Naive thymus-derived CD8-positive, alpha-beta T cell (primary cell): ENCODE results near the gene B4GALT5. TPM values are rescaled to one million over a fixed set of nuclear protein-coding genes. Genes with fewer than 3 reads are reported as not detected.
"Not testable (repeated sequence)": the region's sequence is repeated elsewhere in the genome, so short reads cannot be mapped to it uniquely, and the experiment has no call there.

ENCODE experiments used
- ATAC-seq, 2 donors: fragments of 150-1000 bp; cut with Tn5 transposase in 1 of 2; sonication (Bioruptor Pico), chemical (Tn5 transposase) in 1 of 2; 1 replicate in 1 of 2; 2 replicates in 1 of 2; pipeline ENCODE4 v1.10.0; 2021; ENCODE audit warnings: mild to moderate bottlenecking in 2 of 2, moderate library complexity in 2 of 2
- POLR2A ChIA-PET: fragments of 350-600 bp; sonication (Branson Sonifier 250); formaldehyde crosslinking; loops from one replicate; lab custom pipeline; 2021; ENCODE audit warnings: antibody characterized with exemption; lab: Charles Lee
- DNase-seq, 10 donors: peaks; one replicate each; pipeline versions ENCODE4 v3.0.0 to v3.0.0-alpha.2; 2020 to 2022
- H3K27ac Mint-ChIP-seq, 10 donors: one replicate each; pipeline ENCODE4 v1.8.0; 2020 to 2022; ENCODE audit warnings: mild to moderate bottlenecking in 10 of 10, mixed read lengths in 10 of 10, moderate library complexity in 4 of 10, inconsistent platforms in 1 of 10
- H3K27me3 Mint-ChIP-seq, 5 donors: one replicate each; pipeline ENCODE4 v1.8.0; 2021 to 2022; ENCODE audit warnings: mixed read lengths in 5 of 5
- H3K36me3 Mint-ChIP-seq, 3 donors: one replicate each; pipeline ENCODE4 v1.8.0; 2020 to 2022; ENCODE audit warnings: mixed read lengths in 3 of 3, mild to moderate bottlenecking in 2 of 3, inconsistent platforms in 1 of 3
- H3K4me1 Mint-ChIP-seq, 4 donors: one replicate each; pipeline ENCODE4 v1.8.0; 2021 to 2022; ENCODE audit warnings: mixed read lengths in 4 of 4
- H3K4me3 Mint-ChIP-seq, 10 donors: one replicate each; pipeline ENCODE4 v1.8.0; 2020 to 2022; ENCODE audit warnings: mild to moderate bottlenecking in 10 of 10, mixed read lengths in 10 of 10, moderate library complexity in 6 of 10, inconsistent platforms in 1 of 10
- H3K9me3 Mint-ChIP-seq, 9 donors: one replicate each; pipeline ENCODE4 v1.8.0; 2020 to 2022; ENCODE audit warnings: mixed read lengths in 9 of 9, mild to moderate bottlenecking in 3 of 9, inconsistent platforms in 1 of 9, moderate library complexity in 1 of 9
- polyA plus RNA-seq, 3 donors: library from polyadenylated mRNA; unstranded; fragments of 300-500 nt; fragmentation: Illumina TruSeq; gene quantifications; one replicate each; pipeline ENCODE4 v1.2.3, GENCODE V29; 2021
- total RNA-seq, 8 experiments: library from RNA in 2 of 8; stranded (reverse) in 2 of 8; gene quantifications; one replicate each; pipeline ENCODE4 v1.2.3 and lab custom pipeline; 2021 to 2026

Gene B4GALT5
- total and polyA plus RNA-seq, 5 experiments from 2014 or later = 0.34 to 6.8 (median 1.4) TPM

DNA sequence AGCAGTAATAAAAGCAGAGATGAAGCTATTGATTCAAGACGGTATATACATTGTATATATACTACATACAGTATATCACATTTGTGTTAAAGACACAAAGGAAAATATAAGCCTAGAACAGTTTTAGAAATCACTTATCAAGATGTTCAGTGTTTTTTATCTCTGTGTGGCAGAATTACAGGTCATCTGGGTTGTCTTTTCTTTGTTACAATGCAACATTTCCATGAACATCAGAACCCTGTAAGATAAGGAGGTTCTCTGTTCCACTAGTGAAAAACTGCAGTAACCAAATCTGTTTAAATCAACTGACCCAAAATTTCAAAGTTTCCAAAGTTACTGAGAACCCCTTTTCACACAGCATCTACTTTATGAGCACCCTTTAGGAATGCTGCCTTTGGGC is 42.2 kb downstream of the B4GALT5 start:
- POLR2A ChIA-PET = interaction anchor here (0.6 kb wide), 1 partner anchor 138 kb away, joined by 3 read pairs; no protein-coding TSS in a partner anchor

DNA sequence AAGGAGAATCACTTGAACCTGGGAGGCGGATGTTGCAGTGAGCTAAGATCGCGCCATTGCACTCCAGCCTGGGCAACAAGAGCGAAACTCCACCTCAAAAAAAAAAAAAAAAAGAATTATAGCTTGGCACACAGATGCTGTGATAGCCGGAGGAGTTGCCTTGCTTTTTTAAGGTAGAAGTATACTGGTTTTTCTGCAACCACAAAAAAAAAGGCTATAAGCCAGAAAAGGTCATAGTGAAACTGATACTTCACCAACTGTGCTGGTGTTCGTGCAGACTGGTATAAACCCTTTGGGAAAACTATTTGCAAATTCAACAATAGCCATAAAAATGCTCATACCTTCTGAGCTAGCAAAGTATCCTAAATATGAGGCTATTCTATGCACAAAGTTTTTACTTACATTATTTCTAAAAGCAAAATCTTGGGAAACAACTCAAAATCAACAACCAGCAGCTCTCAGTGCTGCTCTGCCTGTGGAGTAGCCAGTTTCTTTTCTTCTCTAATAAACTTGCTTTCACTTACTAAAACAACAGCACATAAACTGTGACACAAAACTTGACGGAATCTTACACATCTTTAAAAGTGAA is 44.0 kb downstream of the B4GALT5 start:
- Mint-ChIP-seq H3K9me3 (no peaks in the 10 kb centered on the region), H3K4me1 (peaks cover 20 to 72% (median 43%) of the 10 kb centered on the region in 4 donors), H3K36me3 (peaks cover 0 to 2% (median 0%) of the 10 kb centered on the region in 3 donors), H3K27me3 (no peaks in the 10 kb centered on the region), H3K4me3 (peak overlapping the region; percentile 13 to 73 (median 46)), H3K27ac (peak overlapping the region in 5 of 10 donors; percentile 30 to 91 (median 64))
- POLR2A ChIA-PET = no interaction called here
- peak in 1 of 2 donors; percentile 51 for ATAC-seq
- peak in 3 of 10 donors; percentile 4 to 35 (median 6) for DNase-seq

More for the DNA sequence above, 42.2 kb downstream of the B4GALT5 start:
- peaks cover 0 to 2% (median 0%) of the 10 kb centered on the region in 3 donors for H3K36me3 Mint-ChIP-seq
- H3K4me1 Mint-ChIP-seq = peaks cover 20 to 79% (median 43%) of the 10 kb centered on the region in 4 donors
- H3K27me3 Mint-ChIP-seq = no peaks in the 10 kb centered on the region
- DNase-seq = no peak
- no peak overlapping the region for H3K4me3 Mint-ChIP-seq
- ATAC-seq = no peak
- H3K9me3 Mint-ChIP-seq = no peaks in the 10 kb centered on the region
- H3K27ac Mint-ChIP-seq = peak overlapping the region in 3 of 10 donors; percentile 11 to 32 (median 23)

DNA sequence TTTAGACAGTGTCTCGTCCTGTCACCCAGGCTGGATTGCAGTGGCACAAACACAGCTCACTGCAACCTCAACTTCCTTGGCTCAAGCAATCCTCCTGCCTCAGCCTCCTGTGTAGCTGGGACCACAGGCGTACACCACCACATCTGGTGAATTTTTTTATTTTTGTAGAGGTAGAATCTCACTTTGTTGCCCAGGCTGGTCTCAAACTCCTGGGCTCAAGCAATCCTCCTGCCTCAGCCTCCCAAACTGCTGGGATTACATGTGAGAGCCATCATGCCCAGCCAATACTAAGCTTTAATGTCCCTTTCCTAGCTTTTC is 44.8 kb downstream of the B4GALT5 start:
- H3K9me3 Mint-ChIP-seq, H3K27me3 Mint-ChIP-seq, ATAC-seq, H3K36me3 Mint-ChIP-seq, DNase-seq, POLR2A ChIA-PET: not testable (repeated sequence)
- peak overlapping the region in 4 of 10 donors; percentile 6 to 73 (median 65) for H3K4me3 Mint-ChIP-seq
- peak overlapping the region in 6 of 10 donors; percentile 2 to 91 (median 56) for H3K27ac Mint-ChIP-seq
- H3K4me1 Mint-ChIP-seq = peaks cover 18 to 68% (median 42%) of the 10 kb centered on the region in 4 donors

DNA sequence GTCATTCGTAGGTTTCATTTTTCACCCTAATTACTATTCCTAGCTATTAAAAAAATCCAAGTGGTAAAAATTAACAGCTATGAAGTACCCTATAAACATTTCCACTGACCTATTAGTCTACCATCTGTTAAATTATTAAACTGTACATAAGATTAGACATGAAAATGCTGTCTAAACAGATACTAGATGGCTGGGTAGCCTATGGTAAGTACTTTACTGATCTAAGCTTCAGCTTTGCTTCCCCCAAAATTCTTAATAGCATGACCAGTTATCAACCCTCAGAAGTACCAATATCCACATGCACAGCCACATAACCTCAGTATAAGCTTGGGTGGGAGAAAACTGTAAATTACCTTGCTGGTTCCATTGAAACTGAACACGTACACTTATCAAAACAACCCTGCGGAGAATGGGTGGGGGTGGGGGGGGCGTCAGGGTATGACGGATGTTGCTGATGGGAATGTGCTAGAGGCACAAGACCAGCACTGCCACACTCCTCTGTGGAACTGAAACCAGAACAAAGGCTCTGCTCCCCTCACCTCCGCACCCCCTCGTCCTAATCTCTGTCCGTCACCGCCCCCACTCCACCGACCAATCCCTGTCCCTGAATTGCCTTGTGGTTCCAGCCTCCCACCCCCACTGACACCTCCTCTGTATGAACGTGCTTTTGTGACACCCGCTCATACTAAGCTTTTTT is 45.3 kb downstream of the B4GALT5 start:
- H3K4me1 Mint-ChIP-seq = peaks cover 18 to 65% (median 40%) of the 10 kb centered on the region in 4 donors
- peak overlapping the region in 5 of 10 donors; percentile 30 to 91 (median 64) for H3K27ac Mint-ChIP-seq
- no peaks in the 10 kb centered on the region for H3K27me3 Mint-ChIP-seq
- peaks cover 0 to 2% (median 0%) of the 10 kb centered on the region in 3 donors for H3K36me3 Mint-ChIP-seq
- POLR2A ChIA-PET = no interaction called here
- peak; percentile 63 to 64 for ATAC-seq
- peak overlapping the region in 5 of 10 donors; percentile 6 to 76 (median 72) for H3K4me3 Mint-ChIP-seq
- no peaks in the 10 kb centered on the region for H3K9me3 Mint-ChIP-seq
- DNase-seq = peak in 6 of 10 donors; percentile 19 to 63 (median 36)

DNA sequence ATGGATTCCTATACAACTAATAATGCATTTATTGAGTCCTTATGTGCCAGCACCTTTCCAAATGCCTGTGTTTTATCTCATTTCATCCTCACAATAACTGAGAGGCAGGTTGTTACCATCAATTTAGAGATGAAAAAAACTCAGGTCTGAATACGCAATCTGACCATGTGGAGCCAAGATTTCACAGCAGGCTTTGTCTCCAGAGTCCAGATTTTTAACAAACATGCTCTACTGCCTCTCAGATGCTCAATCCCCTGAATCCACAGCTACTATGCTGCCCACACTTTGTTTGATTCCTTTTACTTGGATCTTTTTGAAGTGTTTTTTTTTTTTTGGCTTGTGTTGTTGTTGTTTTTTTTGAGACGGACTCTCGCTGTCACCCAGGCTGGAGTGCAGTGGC is 46.8 kb downstream of the B4GALT5 start:
- no peak for DNase-seq
- Mint-ChIP-seq H3K27ac (no peak overlapping the region), H3K27me3 (no peaks in the 10 kb centered on the region), H3K4me3 (no peak overlapping the region), H3K4me1 (peaks cover 21 to 66% (median 45%) of the 10 kb centered on the region in 4 donors), H3K9me3 (no peaks in the 10 kb centered on the region), H3K36me3 (peaks cover 0 to 2% (median 0%) of the 10 kb centered on the region in 3 donors)
- POLR2A ChIA-PET = no interaction called here
- no peak for ATAC-seq

DNA sequence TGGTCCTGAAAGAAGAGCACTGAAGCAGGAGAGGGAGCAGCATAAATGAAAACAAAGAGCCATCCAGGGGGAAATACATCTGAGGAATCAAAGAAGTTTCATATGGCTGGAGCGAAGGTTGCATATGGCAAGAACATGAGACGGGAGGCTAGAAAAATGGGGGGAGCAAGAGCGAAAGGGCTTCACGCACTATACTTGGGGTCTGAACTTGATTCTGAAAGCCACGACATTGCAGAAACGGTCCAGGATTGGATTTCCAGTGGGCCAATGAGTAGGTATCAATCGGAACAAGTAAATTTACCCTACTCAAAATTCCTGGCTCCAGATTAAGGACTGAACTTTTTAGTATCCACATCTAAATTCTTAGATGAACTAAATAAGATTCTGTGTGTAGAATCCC is 47.9 kb downstream of the B4GALT5 start:
- ATAC-seq = no peak
- Mint-ChIP-seq H3K36me3 (no peaks in the 10 kb centered on the region), H3K27ac (peak overlapping the region in 1 of 10 donors; percentile 49), H3K4me1 (peaks cover 19 to 69% (median 43%) of the 10 kb centered on the region in 4 donors), H3K27me3 (no peaks in the 10 kb centered on the region), H3K4me3 (no peak overlapping the region), H3K9me3 (no peaks in the 10 kb centered on the region)
- POLR2A ChIA-PET = no interaction called here
- DNase-seq = no peak

DNA sequence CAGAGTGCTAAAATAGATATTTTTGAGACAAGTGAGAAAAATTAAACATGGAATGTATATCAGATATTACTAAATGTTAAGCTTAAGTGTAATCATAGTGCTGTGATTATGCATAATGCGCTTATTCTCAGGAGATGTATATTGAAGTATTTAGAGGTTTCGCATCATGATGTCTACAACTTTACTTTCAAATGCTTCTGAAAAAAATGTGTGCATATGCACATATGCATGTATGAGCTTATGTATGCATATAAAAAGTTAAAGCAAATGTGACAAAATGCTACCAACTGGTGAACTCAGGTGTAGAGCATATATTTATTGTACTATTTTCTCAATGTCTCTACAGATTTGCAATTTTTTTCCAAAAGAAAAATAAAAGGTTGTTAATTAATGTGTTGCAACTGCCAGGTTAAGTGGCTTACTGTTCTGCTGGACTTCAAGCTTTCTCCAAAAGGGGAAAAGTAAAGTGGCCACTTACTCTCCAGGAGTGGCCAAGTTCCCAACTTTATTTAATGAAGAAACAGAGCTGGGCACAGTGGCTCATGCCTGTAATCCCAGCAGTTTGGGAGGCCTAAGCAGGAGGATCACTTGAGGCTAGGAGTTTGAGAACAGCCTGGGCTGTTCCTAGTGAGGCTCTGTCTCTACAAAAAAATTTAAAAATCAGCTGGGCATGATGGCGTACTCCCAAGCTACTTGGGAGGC is 48.9 kb downstream of the B4GALT5 start:
- Mint-ChIP-seq H3K4me3 (no peak overlapping the region), H3K27ac (peak overlapping the region in 1 of 10 donors; percentile 61), H3K36me3 (no peaks in the 10 kb centered on the region), H3K9me3 (no peaks in the 10 kb centered on the region), H3K4me1 (peaks cover 16 to 59% (median 34%) of the 10 kb centered on the region in 4 donors), H3K27me3 (no peaks in the 10 kb centered on the region)
- ATAC-seq (no peak), DNase-seq (no peak)
- POLR2A ChIA-PET = interaction anchor here (0.7 kb wide), 1 partner anchor 915 kb away, joined by 3 read pairs; no protein-coding TSS in a partner anchor

DNA sequence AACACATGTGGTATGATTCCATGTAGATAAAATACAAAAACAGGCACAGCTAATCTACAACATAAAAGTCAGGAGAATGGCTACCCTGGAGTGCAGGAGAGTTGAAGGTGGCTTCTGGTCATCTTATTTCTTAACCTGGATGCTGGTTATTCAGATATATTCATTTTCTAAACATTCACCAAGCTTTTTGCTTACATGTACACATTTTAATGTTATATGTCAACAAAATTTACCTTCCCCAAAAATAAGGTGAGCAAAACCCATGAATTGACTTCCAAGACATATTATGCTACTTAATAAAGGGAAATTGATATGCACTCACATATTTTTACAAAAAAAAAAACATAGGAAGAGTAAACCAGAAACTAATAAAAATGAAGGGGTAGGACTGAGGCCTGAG is 50.6 kb downstream of the B4GALT5 start:
- H3K4me1 Mint-ChIP-seq = peaks cover 16 to 42% (median 20%) of the 10 kb centered on the region in 4 donors
- no peak overlapping the region for H3K4me3 Mint-ChIP-seq
- H3K27ac Mint-ChIP-seq = no peak overlapping the region
- no peaks in the 10 kb centered on the region for H3K9me3 Mint-ChIP-seq
- ATAC-seq (no peak), DNase-seq (no peak)
- POLR2A ChIA-PET = no interaction called here
- no peaks in the 10 kb centered on the region for H3K27me3 Mint-ChIP-seq
- no peaks in the 10 kb centered on the region for H3K36me3 Mint-ChIP-seq

DNA sequence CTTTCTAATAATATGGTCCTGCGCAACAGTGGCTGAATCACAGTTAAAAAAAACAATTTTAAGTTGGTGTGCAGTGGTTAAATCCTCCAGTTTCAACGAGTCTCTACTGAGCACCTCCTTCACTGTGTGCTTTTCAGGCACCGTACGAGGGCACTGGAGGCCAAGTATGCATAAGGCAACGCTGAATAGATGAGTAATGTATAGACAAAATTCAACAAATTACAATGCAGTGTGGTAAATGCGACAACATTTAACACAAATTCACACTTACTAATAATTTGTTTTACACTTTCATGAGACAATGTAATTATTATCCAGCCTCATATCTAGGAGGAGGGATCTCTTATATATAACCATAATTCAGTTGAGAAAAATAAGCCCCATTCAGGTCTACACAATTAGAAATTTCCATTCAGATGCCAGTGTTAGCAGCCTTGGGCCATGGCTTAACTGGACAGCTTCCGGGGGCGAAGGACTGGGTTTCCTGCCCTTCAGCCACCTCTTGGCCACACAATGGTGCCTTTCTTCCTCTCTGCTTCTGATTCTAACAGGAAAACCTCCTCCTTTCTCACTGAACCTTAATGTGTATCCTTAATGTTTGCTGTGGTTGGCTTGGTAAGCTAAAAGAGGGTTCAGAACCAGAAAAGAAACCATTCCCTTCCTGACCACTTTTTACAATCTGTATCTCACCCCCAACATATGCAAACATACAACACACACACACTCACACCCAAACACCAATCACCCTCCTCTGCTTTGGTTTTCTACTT is 51.9 kb downstream of the B4GALT5 start:
- H3K4me1 Mint-ChIP-seq = peaks cover 16 to 35% (median 22%) of the 10 kb centered on the region in 4 donors
- H3K4me3 Mint-ChIP-seq = no peak overlapping the region
- ATAC-seq = no peak
- POLR2A ChIA-PET = no interaction called here
- H3K36me3 Mint-ChIP-seq = peaks cover 0 to 2% (median 0%) of the 10 kb centered on the region in 3 donors
- H3K27ac Mint-ChIP-seq = peak overlapping the region in 2 of 10 donors; percentile 38 to 53
- H3K9me3 Mint-ChIP-seq = no peaks in the 10 kb centered on the region
- DNase-seq = peak in 1 of 10 donors; percentile 5
- no peaks in the 10 kb centered on the region for H3K27me3 Mint-ChIP-seq

DNA sequence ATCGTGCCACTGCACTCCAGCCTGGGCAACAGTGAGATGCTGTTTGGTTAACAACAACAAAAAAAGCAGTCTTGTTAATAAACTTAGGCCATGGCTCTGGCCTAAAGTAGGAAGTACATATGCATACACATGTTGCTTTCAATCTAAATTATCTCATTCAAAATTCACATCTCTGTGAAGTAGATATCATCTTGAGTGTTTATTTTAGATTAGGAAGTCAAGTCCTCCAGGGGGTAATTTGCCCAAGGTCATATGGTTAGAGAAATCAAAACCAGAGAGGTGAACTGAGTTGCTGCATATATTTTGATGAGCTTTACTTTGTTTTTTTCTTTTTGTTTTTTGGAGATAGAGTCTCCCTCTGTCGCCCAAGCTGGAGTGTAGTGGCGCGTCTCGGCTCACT is 52.8 kb downstream of the B4GALT5 start:
- DNase-seq = no peak
- peaks cover 0 to 10% (median 7%) of the 10 kb centered on the region in 3 donors for H3K36me3 Mint-ChIP-seq
- H3K9me3 Mint-ChIP-seq = no peaks in the 10 kb centered on the region
- no peaks in the 10 kb centered on the region for H3K27me3 Mint-ChIP-seq
- H3K27ac Mint-ChIP-seq = no peak overlapping the region
- peaks cover 16 to 37% (median 22%) of the 10 kb centered on the region in 4 donors for H3K4me1 Mint-ChIP-seq
- ATAC-seq = no peak
- POLR2A ChIA-PET = no interaction called here
- no peak overlapping the region for H3K4me3 Mint-ChIP-seq

DNA sequence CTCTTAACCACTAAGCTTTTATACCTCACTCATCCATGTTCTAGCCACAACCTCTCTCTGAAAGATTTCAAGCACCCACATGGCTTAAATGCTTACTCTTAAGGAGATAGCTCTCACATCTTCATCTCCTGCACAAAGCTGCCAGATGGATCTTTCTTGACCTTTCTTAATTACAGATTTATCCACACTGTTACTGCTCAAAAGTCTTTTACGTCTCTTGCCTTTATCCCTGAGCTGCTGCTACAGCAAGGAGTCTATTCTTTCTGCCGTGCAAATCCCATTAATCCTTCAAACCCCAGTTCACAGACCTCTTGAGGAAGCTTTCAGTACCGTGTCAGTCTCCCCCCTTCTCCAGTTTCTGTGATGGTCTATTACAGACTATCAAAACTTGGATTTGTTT is 54.6 kb downstream of the B4GALT5 start:
- POLR2A ChIA-PET = no interaction called here
- H3K36me3 Mint-ChIP-seq = peaks cover 0 to 26% (median 16%) of the 10 kb centered on the region in 3 donors
- H3K4me3 Mint-ChIP-seq = no peak overlapping the region
- H3K27ac Mint-ChIP-seq = no peak overlapping the region
- H3K9me3 Mint-ChIP-seq = no peaks in the 10 kb centered on the region
- no peak for DNase-seq
- H3K27me3 Mint-ChIP-seq = no peaks in the 10 kb centered on the region
- H3K4me1 Mint-ChIP-seq = peaks cover 11 to 27% (median 16%) of the 10 kb centered on the region in 4 donors
- ATAC-seq = no peak

DNA sequence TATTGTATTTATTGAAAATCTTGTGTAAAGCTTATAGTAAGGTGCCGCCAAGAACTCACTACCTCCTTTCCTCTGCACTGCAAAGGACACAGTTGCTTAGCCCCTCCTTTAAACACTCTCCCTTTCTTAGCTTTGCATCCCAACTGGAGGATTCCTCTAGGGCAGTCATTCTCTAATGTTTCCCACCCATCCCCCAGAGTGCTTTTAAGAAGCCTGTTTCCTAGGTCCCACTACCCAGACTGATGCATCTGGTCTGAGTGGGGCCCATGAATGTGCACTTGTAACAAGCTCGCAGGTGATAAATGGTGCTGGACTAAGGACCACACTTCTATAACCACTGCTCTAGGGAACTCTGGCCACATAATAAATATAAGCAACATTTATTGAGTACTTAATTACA is 55.2 kb downstream of the B4GALT5 start:
- Mint-ChIP-seq H3K27ac (no peak overlapping the region), H3K27me3 (no peaks in the 10 kb centered on the region), H3K36me3 (peaks cover 0 to 32% (median 21%) of the 10 kb centered on the region in 3 donors), H3K4me3 (no peak overlapping the region), H3K9me3 (no peaks in the 10 kb centered on the region), H3K4me1 (peaks cover 11 to 27% (median 16%) of the 10 kb centered on the region in 4 donors)
- POLR2A ChIA-PET = no interaction called here
- no peak for DNase-seq
- no peak for ATAC-seq
